HepG2 (cell line): ENCODE results near the gene MED23. TPM values are rescaled to one million over a fixed set of nuclear protein-coding genes. Genes with fewer than 3 reads are reported as not detected.

Source experiments
- ATAC-seq: fragments of 200-7000 bp; cut with Tn5 transposase; 3 replicates; pipeline ENCODE4 v1.9.1; 2020; ENCODE audit warnings: mild to moderate bottlenecking, moderate library complexity
- BruUV-seq: library from RNA; stranded (reverse); fragments of 400-500 nt; replicated peaks from 2 replicates; lab custom pipeline; 2021; lab: Mats Ljungman, UMichigan
- CTCF ChIA-PET: fragments of 300-600 bp; formaldehyde crosslinking; extraction: SDS; loops from one replicate; lab custom pipeline; 2021; ENCODE audit warnings: low total read pairs, inconsistent platforms, low intra/inter-chr PET ratio; lab: Yijun Ruan, JAX
- POLR2A ChIA-PET: fragments of 350-600 bp; sonication (Branson Sonifier 250); formaldehyde crosslinking; loops from one replicate; lab custom pipeline; 2020; ENCODE audit warnings: antibody characterized with exemption, inconsistent platforms; lab: Yijun Ruan, JAX
- DNase-seq: peaks from one replicate; pipeline ENCODE4 v3.0.0-alpha.2; 2015; ENCODE audit warnings: low spot score
- FAIRE-seq: peaks from 3 replicates; lab custom pipeline; 2011; peaks lifted over from hg19 to GRCh38; lab: Jason Lieb, UNC
- H2AFZ ChIP-seq: one replicate; pipeline ENCODE4 v1.6.1; 2011; ENCODE audit warnings: low read length, inconsistent platforms
- H3K27ac ChIP-seq: fragments of 300-600 bp; 3 replicates; pipeline ENCODE4 v1.8.0; 2011; ENCODE audit warnings: mixed run types, mild to moderate bottlenecking, mixed read lengths, low read length, inconsistent platforms; ENCODE audit not compliant: insufficient read depth; ENCODE audit errors: extremely low read length
- H3K27me3 ChIP-seq, 2 experiments: fragments of 200-600 bp in 1 of 2; 2 replicates in 1 of 2; 3 replicates in 1 of 2; pipeline versions ENCODE4 v1.6.0 to v1.8.0; 2011; ENCODE audit warnings: low read length in 2 of 2, mild to moderate bottlenecking in 2 of 2, moderate library complexity in 2 of 2, inconsistent platforms in 1 of 2; ENCODE audit not compliant: insufficient read depth in 2 of 2, control insufficient read depth in 1 of 2
- H3K36me3 ChIP-seq, 2 experiments: fragments of 200-600 bp in 1 of 2; replicated peaks in 1 of 2; 2 replicates in 1 of 2; 3 replicates in 1 of 2; pipeline versions ENCODE4 v1.5.1 to v1.8.0; 2011; ENCODE audit warnings: low read length in 2 of 2, inconsistent platforms in 1 of 2; ENCODE audit not compliant: insufficient read depth in 2 of 2, control insufficient read depth in 1 of 2
- H3K4me1 ChIP-seq: 2 replicates; pipeline ENCODE4 v1.5.1; 2012; ENCODE audit warnings: low read length, inconsistent platforms; ENCODE audit not compliant: insufficient read depth
- H3K4me2 ChIP-seq: 2 replicates; pipeline ENCODE4 v1.6.0; 2011; ENCODE audit warnings: low read depth, low read length, inconsistent platforms
- H3K4me3 ChIP-seq, 3 experiments: fragments of 200-600 bp in 1 of 3; sonication (generic), shearing (Covaris generic) in 1 of 3; replicated peaks in 1 of 3; 2 replicates each; pipeline ENCODE4 v1.5.1; 2011 to 2016; ENCODE audit warnings: low read length in 3 of 3, inconsistent platforms in 2 of 3, low read depth in 2 of 3, mild to moderate bottlenecking in 2 of 3, control low read depth in 1 of 3, mixed read lengths in 1 of 3; ENCODE audit not compliant: insufficient read depth in 1 of 3
- H3K79me2 ChIP-seq: one replicate; pipeline ENCODE4 v1.6.1; 2011; ENCODE audit warnings: low read length, inconsistent platforms; ENCODE audit not compliant: insufficient read depth
- H3K9ac ChIP-seq: 2 replicates; pipeline ENCODE4 v1.6.0; 2011; ENCODE audit warnings: mild to moderate bottlenecking, low read depth, low read length, inconsistent platforms; ENCODE audit not compliant: insufficient read depth
- H3K9me3 ChIP-seq: 2 replicates; pipeline ENCODE4 v1.5.1; 2012; ENCODE audit warnings: mild to moderate bottlenecking, low read length
- H4K20me1 ChIP-seq: 2 replicates; pipeline ENCODE4 v1.6.0; 2011; ENCODE audit warnings: inconsistent platforms, mild to moderate bottlenecking, low read length, moderate library complexity; ENCODE audit not compliant: insufficient read depth
- BRD4 ChIP-seq: sonication (generic); formaldehyde crosslinking; IDR thresholded peaks from 2 replicates; pipeline ENCODE4 v1.4.0; 2020; ENCODE audit warnings: missing genetic modification reagents
- GMEB2 ChIP-seq: IDR thresholded peaks from 2 replicates; pipeline ENCODE4 v1.6.1; 2016; ENCODE audit warnings: missing biosample characterization, missing genetic modification reagents, low read depth
- MTA1 ChIP-seq: sonication (generic); formaldehyde crosslinking; IDR thresholded peaks from 2 replicates; pipeline ENCODE4 v1.4.0; 2020; ENCODE audit warnings: missing genetic modification reagents, mild to moderate bottlenecking, borderline replicate concordance
- RARA ChIP-seq: IDR thresholded peaks from 2 replicates; pipeline ENCODE4 v1.6.1; 2016; ENCODE audit warnings: missing genetic modification reagents, missing compliant biosample characterization
- ZNF20 ChIP-seq: sonication (generic); formaldehyde crosslinking; IDR thresholded peaks from 2 replicates; pipeline ENCODE4 v1.4.0; 2020; ENCODE audit warnings: mild to moderate bottlenecking, moderate library complexity, missing genetic modification reagents
- ZNF337 ChIP-seq: sonication (generic); formaldehyde crosslinking; IDR thresholded peaks from 2 replicates; pipeline ENCODE4 v1.5.1; 2020; ENCODE audit warnings: missing genetic modification reagents, low read depth, mild to moderate bottlenecking, borderline replicate concordance
- WGBS: methylation state at CpG from one replicate; pipeline ENCODE4 v1.1.6; 2017; ENCODE audit warnings: low lambda C conversion rate; 5-methylcytosine and 5-hydroxymethylcytosine counted together
- in situ Hi-C: cut with HindIII; loops from 2 replicates; pipeline ENCODE4 v1.10.0; 2017; ENCODE audit warnings: low pct_unique_long_range_greater_than_20kb; ENCODE audit not compliant: extremely low pct_ligation_motif_present
- intact Hi-C: fragments of 100-400 bp; cut with micrococcal nuclease; formaldehyde crosslinking; loops from one replicate; pipeline ENCODE4 v1.10.0; 2022; ENCODE audit not compliant: unreplicated experiment
- polyA plus RNA-seq, 8 experiments: library from polyadenylated mRNA; depleted of rRNA in 3 of 8; stranded (reverse) in 7 of 8; unstranded in 1 of 8; fragments of >200 nt; fragmentation: Illumina TruSeq in 4 of 8; extraction: Trizol in 4 of 8; gene quantifications; 2 replicates each; pipeline versions ENCODE4 v1.2.1 to v1.2.3, GENCODE V29; 2011 to 2016; ENCODE audit warnings: low read depth in 4 of 8, missing spikeins in 1 of 8, mixed read lengths in 1 of 8; ENCODE audit not compliant: insufficient read depth in 1 of 8
- total RNA-seq, 5 experiments: library from RNA; depleted of rRNA; stranded (reverse); fragments of >200 nt; fragmentation: Illumina TruSeq; extraction: Trizol; gene quantifications; 2 replicates each; pipeline ENCODE4 v1.2.3, GENCODE V29; 2016; ENCODE audit warnings: low read depth in 1 of 5
- TF ChIP-seq, protein P1 (sequence below): sonication (generic); formaldehyde crosslinking; IDR thresholded peaks from 2 replicates; pipeline ENCODE4 v1.8.1; 2023; ENCODE audit warnings: mild to moderate bottlenecking, missing genetic modification reagents

Gene MED23
- total and polyA plus RNA-seq, 2 of the 13 experiments (the other 11 are each of a cell fraction or from before 2014, with no cell fraction given): 34.9 to 50.5 TPM

GRCh38 chr6:131641554-131641953 lies 13.5 kb upstream of the MED23 start:
- H3K4me3 ChIP-seq: no peak overlapping the region
- ChIA-PET CTCF (no interaction called here), POLR2A (no interaction called here)
- no peak for DNase-seq
- peaks cover 17 to 59% of the 10 kb centered on the region in 2 experiments for H3K36me3 ChIP-seq
- peaks cover 33% of the 10 kb centered on the region for H3K79me2 ChIP-seq
- no TSS peak for BruUV-seq
- no peak for FAIRE-seq
- H3K4me2 ChIP-seq: no peak overlapping the region
- in situ Hi-C loops: no loop called here
- no peak overlapping the region for H2AFZ ChIP-seq
- H3K27ac ChIP-seq: no peak overlapping the region
- no peaks in the 10 kb centered on the region; a peak in 1 of 5 replicates for H3K27me3 ChIP-seq
- TF ChIP-seq MTA1 (no peak), GMEB2 (CRISPR knock-in tag) (no peak), ZNF20 (no peak)
- peaks cover 48% of the 10 kb centered on the region for H3K4me1 ChIP-seq
- H3K9ac ChIP-seq: no peak overlapping the region
- peaks cover 2% of the 10 kb centered on the region; the same call in 1 of the 2 replicates for H4K20me1 ChIP-seq
- 98% methylated on average over 1 of the region's 1 CpG for WGBS
- intact Hi-C loops: no loop called here
- no peak for ATAC-seq
- no peaks in the 10 kb centered on the region for H3K9me3 ChIP-seq

GRCh38 chr6:131640576-131640975 lies 12.5 kb upstream of the MED23 start:
- no peak for FAIRE-seq

More at GRCh38 chr6:131640576-131640975, 12.5 kb upstream of the MED23 start:
- peaks cover 15 to 51% of the 10 kb centered on the region in 2 experiments for H3K36me3 ChIP-seq
- CTCF ChIA-PET: no interaction called here
- peaks cover 43% of the 10 kb centered on the region for H3K79me2 ChIP-seq
- H3K27me3 ChIP-seq: no peaks in the 10 kb centered on the region; a peak in 1 of 5 replicates
- H3K9ac ChIP-seq: no peak overlapping the region
- intact Hi-C loops: no loop called here
- POLR2A ChIA-PET: interaction anchor here (1.5 kb wide), 1 partner anchor 12 kb away, joined by 5 read pairs; the partner anchor contains the start of gene MED23
- no peak overlapping the region for H3K4me3 ChIP-seq
- H3K9me3 ChIP-seq: no peaks in the 10 kb centered on the region
- H2AFZ ChIP-seq: no peak overlapping the region
- peaks cover 2% of the 10 kb centered on the region; the same call in 1 of the 2 replicates for H4K20me1 ChIP-seq
- no peak overlapping the region for H3K4me2 ChIP-seq
- WGBS: 99% methylated on average over 3 of the region's 3 CpGs
- no peak for DNase-seq
- BruUV-seq: no TSS peak
- no peak overlapping the region for H3K27ac ChIP-seq
- peaks cover 38% of the 10 kb centered on the region for H3K4me1 ChIP-seq
- TF ChIP-seq, protein P1, sequence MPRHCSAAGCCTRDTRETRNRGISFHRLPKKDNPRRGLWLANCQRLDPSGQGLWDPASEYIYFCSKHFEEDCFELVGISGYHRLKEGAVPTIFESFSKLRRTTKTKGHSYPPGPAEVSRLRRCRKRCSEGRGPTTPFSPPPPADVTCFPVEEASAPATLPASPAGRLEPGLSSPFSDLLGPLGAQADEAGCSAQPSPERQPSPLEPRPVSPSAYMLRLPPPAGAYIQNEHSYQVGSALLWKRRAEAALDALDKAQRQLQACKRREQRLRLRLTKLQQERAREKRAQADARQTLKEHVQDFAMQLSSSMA (CRISPR knock-in tag): no peak
- no peak for TF ChIP-seq RARA (CRISPR knock-in tag)
- no peak for TF ChIP-seq ZNF337 (CRISPR knock-in tag)
- no peak for TF ChIP-seq BRD4 (CRISPR knock-in tag)
- TF ChIP-seq, all 625 proteins: peak for 0
- in situ Hi-C loops: no loop called here
- ATAC-seq: no peak
